Right renal cortex interstitium (tissue), 3 donors: ENCODE results near the gene TUBB8. TPM values are rescaled to one million over a fixed set of nuclear protein-coding genes. Genes with fewer than 3 reads are reported as not detected.
"Not testable (repeated sequence)": the region's sequence is repeated elsewhere in the genome, so short reads cannot be mapped to it uniquely, and the experiment has no call there.

Experiments used
- DNase-seq, 3 donors: peaks; one replicate each; pipeline ENCODE4 v3.0.0-alpha.2; 2013; ENCODE audit warnings: low read depth in 3 of 3, low spot score in 2 of 3
- polyA plus RNA-seq, 3 donors: library from polyadenylated mRNA; unstranded; fragments of 120-200 nt; gene quantifications; one replicate each; pipeline ENCODE4 v1.2.1, GENCODE V29; 2013; ENCODE audit not compliant: insufficient read length in 3 of 3

The TUBB8 gene
- polyA plus RNA-seq, 3 donors: 0.43 to 0.69 (median 0.50) TPM

DNA sequence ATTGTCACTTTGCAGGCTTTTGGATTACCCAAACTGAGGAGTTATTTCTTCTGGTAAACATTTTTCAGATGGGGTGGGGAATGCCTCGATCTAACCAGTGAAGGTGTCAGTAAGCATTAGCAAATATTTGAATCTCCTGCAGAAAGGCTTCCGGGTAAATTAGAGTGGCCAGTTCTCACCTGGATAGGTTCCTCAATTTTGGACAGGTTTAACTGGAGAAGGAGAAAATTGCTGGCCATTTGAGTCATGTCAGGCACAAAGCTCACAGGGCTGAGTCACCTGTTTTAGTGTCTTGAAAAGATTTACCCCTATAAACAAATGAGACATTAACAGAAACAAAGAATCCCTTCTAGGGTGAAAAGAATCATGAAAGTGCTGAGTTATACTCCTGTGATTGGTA is 830 bp upstream of the TUBB8 start:
- not testable (repeated sequence) for DNase-seq

DNA sequence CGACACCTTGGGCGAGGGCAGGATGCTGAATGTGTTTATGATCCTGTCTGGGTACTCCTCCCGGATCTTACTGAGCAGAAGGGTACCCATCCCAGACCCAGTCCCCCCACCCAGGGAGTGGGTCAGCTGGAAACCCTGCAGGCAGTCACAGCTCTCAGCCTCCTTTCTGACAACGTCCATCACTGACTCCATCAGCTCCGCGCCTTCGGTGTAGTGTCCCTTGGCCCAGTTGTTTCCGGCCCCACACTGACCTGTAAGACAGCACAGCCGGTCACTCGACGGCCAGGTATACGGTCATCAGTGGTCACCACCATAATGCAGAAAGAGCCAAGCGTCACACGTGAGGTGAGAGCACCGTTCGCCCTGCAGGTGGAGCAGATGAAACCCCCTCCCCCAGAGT is 1.2 kb downstream of the TUBB8 start:
- not testable (repeated sequence) for DNase-seq

DNA sequence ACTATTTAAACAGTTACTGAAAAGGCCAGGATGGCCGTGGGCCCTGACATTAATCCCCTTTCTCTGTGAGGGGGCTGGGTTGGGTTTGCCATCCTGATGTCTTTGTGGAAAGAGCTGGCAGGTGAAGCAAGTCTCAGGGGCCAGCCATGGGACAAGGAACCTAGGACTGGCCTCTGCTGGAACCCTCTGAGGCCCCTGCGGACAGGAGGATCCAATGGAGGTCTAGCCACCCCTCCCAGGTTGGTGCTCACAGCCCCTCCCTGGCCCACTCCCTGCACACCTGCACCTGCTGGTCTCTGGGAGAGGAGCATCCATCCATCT is 35.8 kb downstream of the TUBB8 start:
- not testable (repeated sequence) for DNase-seq

DNA sequence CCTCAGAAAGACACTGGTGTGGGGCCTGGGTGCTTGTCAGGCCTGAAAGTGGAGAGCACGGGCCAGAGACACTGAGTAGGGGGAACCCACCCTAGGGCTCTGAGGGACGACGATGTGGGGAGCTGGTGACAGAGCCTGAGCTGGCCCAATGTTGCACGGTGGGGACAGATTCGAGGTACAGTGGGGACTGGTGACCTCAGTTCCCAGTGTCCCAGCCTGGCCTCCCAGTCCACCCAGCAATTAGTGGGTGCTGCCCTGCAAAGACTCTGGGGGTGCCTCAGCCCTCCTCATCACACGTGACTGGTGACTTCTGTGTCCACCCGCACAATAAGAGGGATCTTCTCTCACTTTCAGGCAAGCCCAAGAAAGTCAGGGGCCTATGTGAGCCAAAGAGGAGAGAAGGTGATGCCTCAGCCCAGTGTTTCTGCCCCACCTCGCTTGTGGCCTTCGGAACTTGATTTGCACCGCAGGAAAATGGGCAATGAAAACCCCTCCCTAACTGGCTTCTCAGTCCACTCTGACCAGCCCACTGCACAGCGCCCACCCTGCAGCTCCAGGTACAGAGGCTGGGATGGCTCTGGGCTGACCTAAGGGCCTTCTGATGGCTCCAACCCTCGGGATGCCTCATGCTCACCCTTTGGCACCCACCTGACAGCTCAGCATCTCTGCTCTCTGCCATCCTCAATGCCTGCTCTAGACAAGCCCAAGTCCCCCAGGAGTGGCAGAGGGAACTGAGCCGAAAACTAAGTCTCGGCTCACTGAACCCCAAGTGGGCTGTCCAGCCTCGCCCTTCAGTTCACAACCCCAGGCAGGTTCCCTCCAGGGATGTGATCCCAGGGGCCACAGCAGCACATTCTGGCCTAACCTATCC is 36.4 kb downstream of the TUBB8 start:
- not testable (repeated sequence) for DNase-seq

DNA sequence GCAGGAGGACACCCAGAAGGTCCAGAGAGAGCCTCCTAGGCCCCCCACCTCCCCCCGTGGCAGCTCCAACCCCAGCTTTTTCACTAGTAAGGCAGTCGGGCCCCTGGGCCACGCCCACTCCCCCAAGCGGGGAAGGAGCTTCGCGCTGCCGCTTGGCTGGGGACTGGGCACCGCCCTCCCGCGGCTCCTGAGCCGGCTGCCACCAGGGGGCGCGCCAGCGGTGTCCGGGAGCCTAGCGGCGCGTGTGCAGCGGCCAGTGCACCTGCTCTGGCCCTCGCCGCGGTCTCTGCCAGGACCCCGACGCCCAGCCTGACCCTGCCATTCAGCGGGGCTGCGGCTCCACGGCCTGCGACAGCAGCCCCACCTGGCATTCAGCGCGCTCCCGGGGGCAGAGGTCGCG is 37.8 kb downstream of the TUBB8 start:
- not testable (repeated sequence) for DNase-seq

DNA sequence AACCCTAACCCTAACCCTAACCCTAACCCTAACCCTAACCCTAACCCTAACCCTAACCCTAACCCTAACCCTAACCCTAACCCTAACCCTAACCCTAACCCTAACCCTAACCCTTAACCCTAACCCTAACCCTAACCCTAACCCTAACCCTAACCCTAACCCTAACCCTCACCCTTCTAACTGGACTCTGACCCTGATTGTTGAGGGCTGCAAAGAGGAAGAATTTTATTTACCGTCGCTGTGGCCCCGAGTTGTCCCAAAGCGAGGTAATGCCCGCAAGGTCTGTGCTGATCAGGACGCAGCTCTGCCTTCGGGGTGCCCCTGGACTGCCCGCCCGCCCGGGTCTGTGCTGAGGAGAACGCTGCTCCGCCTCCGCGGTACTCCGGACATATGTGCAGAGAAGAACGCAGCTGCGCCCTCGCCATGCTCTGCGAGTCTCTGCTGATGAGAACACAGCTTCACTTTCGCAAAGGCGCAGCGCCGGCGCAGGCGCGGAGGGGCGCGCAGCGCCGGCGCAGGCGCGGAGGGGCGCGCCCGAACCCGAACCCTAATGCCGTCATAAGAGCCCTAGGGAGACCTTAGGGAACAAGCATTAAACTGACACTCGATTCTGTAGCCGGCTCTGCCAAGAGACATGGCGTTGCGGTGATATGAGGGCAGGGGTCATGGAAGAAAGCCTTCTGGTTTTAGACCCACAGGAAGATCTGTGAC is 38.7 kb downstream of the TUBB8 start:
- DNase-seq: not testable (repeated sequence)

Other genes starting within 250 kb of the TUBB8 start
- gene ZMYND11, start 86.2 kb upstream of the TUBB8 start, polyA plus RNA-seq: 100 to 1,000 TPM; 105 to 110 (median 106) TPM